ENCODE results near the gene CAMK2G.

The CAMK2G gene

GRCh38 chr10:73843261-73843660 lies 31.1 kb downstream of the CAMK2G start:
- Histone ChIP-seq H3K27ac (ENCODE audit: insufficient read depth in 1 of 2, low read depth in 1 of 2, low read length in 2 of 2, poor library complexity in 1 of 2, severe bottlenecking in 2 of 2) (no peak overlapping the region), H3K27me3 (replicated peaks in 2 of 5; ENCODE audit: control insufficient read depth in 4 of 5, insufficient read depth in 5 of 5, low read length in 4 of 5) (no peaks in the 10 kb centered on the region), H3K36me3 (ENCODE audit: control insufficient read depth in 4 of 4, insufficient read depth in 4 of 4, low read length in 3 of 4) (peaks cover 22 to 91% (median 78%) of the 10 kb centered on the region in 4 experiments), H3K9me3 (ENCODE audit: control extremely low read depth in 1 of 5, control insufficient read depth in 4 of 5, insufficient read depth in 2 of 5, low read depth in 1 of 5, low read length in 4 of 5) (no peaks in the 10 kb centered on the region), H3K4me3 (ENCODE audit: control insufficient read depth in 1 of 7, extremely low read depth in 1 of 7, insufficient read depth in 4 of 7, low read depth in 2 of 7, low read length in 6 of 7) (no peak overlapping the region), H3K4me1 (ENCODE audit: control extremely low read depth in 1 of 4, control insufficient read depth in 4 of 4, insufficient read depth in 4 of 4, low read length in 3 of 4) (no peaks in the 10 kb centered on the region)
- ChIA-PET POLR2A (no interaction called here), CTCF (interaction anchor here (1.9 to 18.8 kb wide), 3 partner anchors 23 to 97 kb away, joined by 6 to 452 read pairs (median 196); partner anchors contain the start of gene CAMK2G)
- no peak for DNase-seq
- WGBS (ENCODE audit: insufficient coverage), result 61% methylated on average over 4 of the region's 5 CpGs

- Histone ChIP-seq H3K9me3 (ENCODE audit: control extremely low read depth in 1 of 5, control insufficient read depth in 4 of 5, insufficient read depth in 2 of 5, low read depth in 1 of 5, low read length in 4 of 5) (no peaks in the 10 kb centered on the region), H3K4me1 (ENCODE audit: control extremely low read depth in 1 of 4, control insufficient read depth in 4 of 4, insufficient read depth in 4 of 4, low read length in 3 of 4) (no peaks in the 10 kb centered on the region), H3K4me3 (ENCODE audit: control insufficient read depth in 1 of 7, extremely low read depth in 1 of 7, insufficient read depth in 4 of 7, low read depth in 2 of 7, low read length in 6 of 7) (no peak overlapping the region), H3K27ac (ENCODE audit: insufficient read depth in 1 of 2, low read depth in 1 of 2, low read length in 2 of 2, poor library complexity in 1 of 2, severe bottlenecking in 2 of 2) (no peak overlapping the region), H3K27me3 (replicated peaks in 2 of 5; ENCODE audit: control insufficient read depth in 4 of 5, insufficient read depth in 5 of 5, low read length in 4 of 5) (no peaks in the 10 kb centered on the region), H3K36me3 (ENCODE audit: control insufficient read depth in 4 of 4, insufficient read depth in 4 of 4, low read length in 3 of 4) (peaks cover 19 to 90% (median 78%) of the 10 kb centered on the region in 4 experiments)
- no peak for DNase-seq
- over 99% methylated on average over 11 of the region's 11 CpGs for WGBS (ENCODE audit: insufficient coverage)
- CTCF ChIA-PET, result interaction anchor here (1.9 to 18.8 kb wide), 3 partner anchors 24 to 98 kb away, joined by 6 to 452 read pairs (median 196); partner anchors contain the start of gene CAMK2G
- POLR2A ChIA-PET, result no interaction called here
Observed at GRCh38 chr10:73842349-73842748, 32.0 kb downstream of the CAMK2G start.

GRCh38 chr10:73841526-73842285 lies 32.6 kb downstream of the CAMK2G start:
- CTCF ChIA-PET, result interaction anchor here (1.9 to 18.8 kb wide), 2 partner anchors 42 to 99 kb away, joined by 6 to 452 read pairs; partner anchors contain the start of gene CAMK2G

GRCh38 chr10:73841061-73841421 lies 33.3 kb downstream of the CAMK2G start:
- H3K36me3 ChIP-seq (ENCODE audit: control insufficient read depth in 4 of 4, insufficient read depth in 4 of 4, low read length in 3 of 4), result peaks cover 16 to 90% (median 75%) of the 10 kb centered on the region in 4 experiments
- POLR2A ChIA-PET, result no interaction called here
- 100% methylated on average over 3 of the region's 9 CpGs for WGBS (ENCODE audit: insufficient coverage)
- H3K4me1 ChIP-seq (ENCODE audit: control extremely low read depth in 1 of 4, control insufficient read depth in 4 of 4, insufficient read depth in 4 of 4, low read length in 3 of 4), result no peaks in the 10 kb centered on the region
- H3K27me3 ChIP-seq (replicated peaks in 2 of 5; ENCODE audit: control insufficient read depth in 4 of 5, insufficient read depth in 5 of 5, low read length in 4 of 5), result no peaks in the 10 kb centered on the region
- no peak overlapping the region for H3K4me3 ChIP-seq (ENCODE audit: control insufficient read depth in 1 of 7, extremely low read depth in 1 of 7, insufficient read depth in 4 of 7, low read depth in 2 of 7, low read length in 6 of 7)
- no peak overlapping the region for H3K27ac ChIP-seq (ENCODE audit: insufficient read depth in 1 of 2, low read depth in 1 of 2, low read length in 2 of 2, poor library complexity in 1 of 2, severe bottlenecking in 2 of 2)
- H3K9me3 ChIP-seq (ENCODE audit: control extremely low read depth in 1 of 5, control insufficient read depth in 4 of 5, insufficient read depth in 2 of 5, low read depth in 1 of 5, low read length in 4 of 5), result no peaks in the 10 kb centered on the region
- DNase-seq, result no peak
- CTCF ChIA-PET, result interaction anchor here (18.8 kb wide), 1 partner anchor 43 kb away, joined by 452 read pairs; the partner anchor contains the start of gene CAMK2G

More at GRCh38 chr10:73841526-73842285, 32.6 kb downstream of the CAMK2G start:
- Histone ChIP-seq H3K27ac (ENCODE audit: insufficient read depth in 1 of 2, low read depth in 1 of 2, low read length in 2 of 2, poor library complexity in 1 of 2, severe bottlenecking in 2 of 2) (no peak overlapping the region), H3K9me3 (ENCODE audit: control extremely low read depth in 1 of 5, control insufficient read depth in 4 of 5, insufficient read depth in 2 of 5, low read depth in 1 of 5, low read length in 4 of 5) (no peaks in the 10 kb centered on the region), H3K4me3 (ENCODE audit: control insufficient read depth in 1 of 7, extremely low read depth in 1 of 7, insufficient read depth in 4 of 7, low read depth in 2 of 7, low read length in 6 of 7) (no peak overlapping the region), H3K27me3 (replicated peaks in 2 of 5; ENCODE audit: control insufficient read depth in 4 of 5, insufficient read depth in 5 of 5, low read length in 4 of 5) (no peaks in the 10 kb centered on the region), H3K4me1 (ENCODE audit: control extremely low read depth in 1 of 4, control insufficient read depth in 4 of 4, insufficient read depth in 4 of 4, low read length in 3 of 4) (no peaks in the 10 kb centered on the region), H3K36me3 (ENCODE audit: control insufficient read depth in 4 of 4, insufficient read depth in 4 of 4, low read length in 3 of 4) (peaks cover 14 to 90% (median 77%) of the 10 kb centered on the region in 4 experiments)
- POLR2A ChIA-PET, result no interaction called here
- 99% methylated on average over 9 of the region's 9 CpGs for WGBS (ENCODE audit: insufficient coverage)
- DNase-seq, result no peak

- no peak overlapping the region for H3K4me3 ChIP-seq (ENCODE audit: control insufficient read depth in 1 of 7, extremely low read depth in 1 of 7, insufficient read depth in 4 of 7, low read depth in 2 of 7, low read length in 6 of 7)
- ChIA-PET POLR2A (no interaction called here), CTCF (interaction anchor here (1.5 to 18.8 kb wide), 3 partner anchors 7 to 43 kb away, joined by 3 to 452 read pairs (median 28); partner anchors contain the start of gene CAMK2G)
- DNase-seq, result no peak
- no peaks in the 10 kb centered on the region for H3K4me1 ChIP-seq (ENCODE audit: control extremely low read depth in 1 of 4, control insufficient read depth in 4 of 4, insufficient read depth in 4 of 4, low read length in 3 of 4)
- 98% methylated on average over 11 of the region's 13 CpGs for WGBS (ENCODE audit: insufficient coverage)
- no peak overlapping the region for H3K27ac ChIP-seq (ENCODE audit: insufficient read depth in 1 of 2, low read depth in 1 of 2, low read length in 2 of 2, poor library complexity in 1 of 2, severe bottlenecking in 2 of 2)
- H3K27me3 ChIP-seq (replicated peaks in 2 of 5; ENCODE audit: control insufficient read depth in 4 of 5, insufficient read depth in 5 of 5, low read length in 4 of 5), result no peaks in the 10 kb centered on the region
- no peaks in the 10 kb centered on the region for H3K9me3 ChIP-seq (ENCODE audit: control extremely low read depth in 1 of 5, control insufficient read depth in 4 of 5, insufficient read depth in 2 of 5, low read depth in 1 of 5, low read length in 4 of 5)
- peaks cover 16 to 89% (median 74%) of the 10 kb centered on the region in 4 experiments for H3K36me3 ChIP-seq (ENCODE audit: control insufficient read depth in 4 of 4, insufficient read depth in 4 of 4, low read length in 3 of 4)
Observed at GRCh38 chr10:73840403-73841060, 33.8 kb downstream of the CAMK2G start.

- peaks cover 17 to 89% (median 73%) of the 10 kb centered on the region in 4 experiments for H3K36me3 ChIP-seq (ENCODE audit: control insufficient read depth in 4 of 4, insufficient read depth in 4 of 4, low read length in 3 of 4)
- H3K4me3 ChIP-seq (ENCODE audit: control insufficient read depth in 1 of 7, extremely low read depth in 1 of 7, insufficient read depth in 4 of 7, low read depth in 2 of 7, low read length in 6 of 7), result no peak overlapping the region
- POLR2A ChIA-PET, result no interaction called here
- CTCF ChIA-PET, result interaction anchor here (1.5 to 18.8 kb wide), 3 partner anchors 7 to 44 kb away, joined by 3 to 452 read pairs (median 28); partner anchors contain the start of gene CAMK2G
- no peak overlapping the region for H3K27ac ChIP-seq (ENCODE audit: insufficient read depth in 1 of 2, low read depth in 1 of 2, low read length in 2 of 2, poor library complexity in 1 of 2, severe bottlenecking in 2 of 2)
- no peaks in the 10 kb centered on the region for H3K9me3 ChIP-seq (ENCODE audit: control extremely low read depth in 1 of 5, control insufficient read depth in 4 of 5, insufficient read depth in 2 of 5, low read depth in 1 of 5, low read length in 4 of 5)
- no peak for DNase-seq
- no peaks in the 10 kb centered on the region for H3K4me1 ChIP-seq (ENCODE audit: control extremely low read depth in 1 of 4, control insufficient read depth in 4 of 4, insufficient read depth in 4 of 4, low read length in 3 of 4)
- no peaks in the 10 kb centered on the region for H3K27me3 ChIP-seq (replicated peaks in 2 of 5; ENCODE audit: control insufficient read depth in 4 of 5, insufficient read depth in 5 of 5, low read length in 4 of 5)
- WGBS (ENCODE audit: insufficient coverage), result 94% methylated on average over 2 of the region's 4 CpGs
Observed at GRCh38 chr10:73840056-73840402, 34.3 kb downstream of the CAMK2G start.

Measured in common myeloid progenitor, CD34-positive (primary cell).